WTC11 (cell line): ENCODE measurements around the gene DDX10.

ENCODE experiments used
- ELF4 ChIP-seq: sonication (generic); formaldehyde crosslinking; IDR thresholded peaks from 2 replicates; pipeline ENCODE4 v1.8.1; 2022; ENCODE audit warnings: low read depth, mild to moderate bottlenecking, moderate library complexity, missing genetic modification reagents
- ETV6 ChIP-seq: sonication (generic); formaldehyde crosslinking; IDR thresholded peaks from 2 replicates; pipeline ENCODE4 v1.8.1; 2022; ENCODE audit warnings: mild to moderate bottlenecking, missing genetic modification reagents
- JUN ChIP-seq: sonication (generic); formaldehyde crosslinking; IDR thresholded peaks from 2 replicates; pipeline ENCODE4 v1.8.0; 2023; ENCODE audit warnings: mild to moderate bottlenecking, missing genetic modification reagents
- OVOL2 ChIP-seq: fragments of 250-450 bp; sonication (Bioruptor Pico); IDR thresholded peaks from 2 replicates; pipeline ENCODE4 v1.9.0; 2021; ENCODE audit warnings: mild to moderate bottlenecking, borderline replicate concordance
- SP1 ChIP-seq: sonication (generic); formaldehyde crosslinking; conservative IDR thresholded peaks from 2 replicates; pipeline ENCODE4 v1.8.1; 2022; ENCODE audit warnings: missing genetic modification reagents
- ZNF138 ChIP-seq: sonication (generic); formaldehyde crosslinking; conservative IDR thresholded peaks from 2 replicates; pipeline ENCODE4 v1.8.1; 2022; ENCODE audit warnings: mild to moderate bottlenecking, moderate library complexity, missing genetic modification reagents
- ZNF396 ChIP-seq: fragments of 250-450 bp; sonication (Bioruptor Pico); IDR thresholded peaks from 2 replicates; pipeline ENCODE4 v1.8.0; 2021; ENCODE audit warnings: mild to moderate bottlenecking, moderate library complexity, borderline replicate concordance
- TF ChIP-seq, protein P1 (sequence below): sonication (generic); formaldehyde crosslinking; IDR thresholded peaks from 2 replicates; pipeline ENCODE4 v1.8.1; 2023; ENCODE audit warnings: mild to moderate bottlenecking, missing genetic modification reagents, moderate library complexity
- TF ChIP-seq, protein P2 (sequence below): sonication (generic); formaldehyde crosslinking; IDR thresholded peaks from 2 replicates; pipeline ENCODE4 v1.8.0; 2022; ENCODE audit warnings: mild to moderate bottlenecking, missing genetic modification reagents
- TF ChIP-seq, protein P3 (sequence below): fragments of 200-600 bp; IDR thresholded peaks from 2 replicates; pipeline ENCODE4 v1.8.0; 2022; ENCODE audit warnings: antibody characterized with exemption
- TF ChIP-seq, protein P4 (sequence below): sonication (generic); formaldehyde crosslinking; IDR thresholded peaks from 2 replicates; pipeline ENCODE4 v1.8.1; 2022; ENCODE audit warnings: mild to moderate bottlenecking, moderate library complexity, missing genetic modification reagents

GRCh38 chr11:108915666-108916065, 250.8 kb downstream of the DDX10 start:
- TF ChIP-seq JUN (CRISPR knock-in tag) (no peak), ZNF396 (CRISPR knock-in tag) (no peak), SP1 (CRISPR knock-in tag) (no peak), ZNF138 (CRISPR knock-in tag) (no peak), ELF4 (CRISPR knock-in tag) (no peak), ETV6 (CRISPR knock-in tag) (no peak), OVOL2 (CRISPR knock-in tag) (no peak)
- TF ChIP-seq, protein P1, sequence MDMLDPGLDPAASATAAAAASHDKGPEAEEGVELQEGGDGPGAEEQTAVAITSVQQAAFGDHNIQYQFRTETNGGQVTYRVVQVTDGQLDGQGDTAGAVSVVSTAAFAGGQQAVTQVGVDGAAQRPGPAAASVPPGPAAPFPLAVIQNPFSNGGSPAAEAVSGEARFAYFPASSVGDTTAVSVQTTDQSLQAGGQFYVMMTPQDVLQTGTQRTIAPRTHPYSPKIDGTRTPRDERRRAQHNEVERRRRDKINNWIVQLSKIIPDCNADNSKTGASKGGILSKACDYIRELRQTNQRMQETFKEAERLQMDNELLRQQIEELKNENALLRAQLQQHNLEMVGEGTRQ (CRISPR knock-in tag) = no peak
- TF ChIP-seq, protein P2, sequence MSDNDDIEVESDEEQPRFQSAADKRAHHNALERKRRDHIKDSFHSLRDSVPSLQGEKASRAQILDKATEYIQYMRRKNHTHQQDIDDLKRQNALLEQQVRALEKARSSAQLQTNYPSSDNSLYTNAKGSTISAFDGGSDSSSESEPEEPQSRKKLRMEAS (CRISPR knock-in tag) = no peak
- TF ChIP-seq, protein P3, sequence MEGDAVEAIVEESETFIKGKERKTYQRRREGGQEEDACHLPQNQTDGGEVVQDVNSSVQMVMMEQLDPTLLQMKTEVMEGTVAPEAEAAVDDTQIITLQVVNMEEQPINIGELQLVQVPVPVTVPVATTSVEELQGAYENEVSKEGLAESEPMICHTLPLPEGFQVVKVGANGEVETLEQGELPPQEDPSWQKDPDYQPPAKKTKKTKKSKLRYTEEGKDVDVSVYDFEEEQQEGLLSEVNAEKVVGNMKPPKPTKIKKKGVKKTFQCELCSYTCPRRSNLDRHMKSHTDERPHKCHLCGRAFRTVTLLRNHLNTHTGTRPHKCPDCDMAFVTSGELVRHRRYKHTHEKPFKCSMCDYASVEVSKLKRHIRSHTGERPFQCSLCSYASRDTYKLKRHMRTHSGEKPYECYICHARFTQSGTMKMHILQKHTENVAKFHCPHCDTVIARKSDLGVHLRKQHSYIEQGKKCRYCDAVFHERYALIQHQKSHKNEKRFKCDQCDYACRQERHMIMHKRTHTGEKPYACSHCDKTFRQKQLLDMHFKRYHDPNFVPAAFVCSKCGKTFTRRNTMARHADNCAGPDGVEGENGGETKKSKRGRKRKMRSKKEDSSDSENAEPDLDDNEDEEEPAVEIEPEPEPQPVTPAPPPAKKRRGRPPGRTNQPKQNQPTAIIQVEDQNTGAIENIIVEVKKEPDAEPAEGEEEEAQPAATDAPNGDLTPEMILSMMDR = no peak
- TF ChIP-seq, protein P4, sequence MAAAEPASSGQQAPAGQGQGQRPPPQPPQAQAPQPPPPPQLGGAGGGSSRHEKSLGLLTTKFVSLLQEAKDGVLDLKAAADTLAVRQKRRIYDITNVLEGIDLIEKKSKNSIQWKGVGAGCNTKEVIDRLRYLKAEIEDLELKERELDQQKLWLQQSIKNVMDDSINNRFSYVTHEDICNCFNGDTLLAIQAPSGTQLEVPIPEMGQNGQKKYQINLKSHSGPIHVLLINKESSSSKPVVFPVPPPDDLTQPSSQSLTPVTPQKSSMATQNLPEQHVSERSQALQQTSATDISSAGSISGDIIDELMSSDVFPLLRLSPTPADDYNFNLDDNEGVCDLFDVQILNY (CRISPR knock-in tag) = no peak
